ENCODE data around the gene HNF4A.
"Not testable (repeated sequence)": the region's sequence is repeated elsewhere in the genome, so short reads cannot be mapped to it uniquely, and the experiment has no call there.

HNF4A gene

DNA sequence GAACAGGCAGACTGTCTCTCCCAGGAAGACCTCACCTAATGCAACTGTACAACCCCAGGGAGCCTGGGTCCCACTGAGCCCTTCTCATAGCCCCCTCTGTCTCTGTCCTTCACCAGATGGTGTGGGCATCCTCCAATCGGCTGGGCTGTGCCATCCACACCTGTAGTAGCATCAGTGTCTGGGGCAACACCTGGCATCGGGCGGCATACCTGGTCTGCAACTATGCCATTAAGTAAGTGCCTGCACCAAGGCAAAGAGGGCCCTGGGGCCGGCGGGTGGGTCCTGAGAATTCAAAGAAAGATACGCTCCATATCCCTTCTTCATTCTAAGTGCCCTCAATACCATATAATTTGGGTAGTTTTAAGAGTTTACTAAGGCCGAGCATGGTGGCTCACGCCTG is 10.4 kb upstream of the HNF4A start:
- no peak for DNase-seq (ENCODE audit: low read depth in 2 of 2)

DNA sequence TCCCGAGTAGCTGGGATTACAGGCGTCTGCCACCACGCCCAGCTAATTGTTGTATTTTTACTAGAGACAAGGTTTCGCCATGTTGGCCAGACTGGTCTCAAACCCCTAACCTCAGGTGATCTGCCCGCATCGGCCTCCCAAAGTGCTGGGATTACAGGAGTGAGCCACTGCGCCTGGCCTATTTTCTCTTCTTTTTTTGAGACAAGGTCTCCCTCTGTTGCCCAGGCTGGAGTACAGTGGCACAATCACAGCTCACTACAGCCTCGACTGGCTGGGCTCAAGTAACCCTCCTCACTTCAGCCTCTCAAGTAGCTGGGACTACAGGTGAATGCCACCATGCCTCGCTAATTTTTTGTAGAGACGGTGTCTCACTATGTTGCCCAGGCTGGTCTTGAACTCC is 9.6 kb upstream of the HNF4A start:
- not testable (repeated sequence) for DNase-seq (ENCODE audit: low read depth in 2 of 2)

DNA sequence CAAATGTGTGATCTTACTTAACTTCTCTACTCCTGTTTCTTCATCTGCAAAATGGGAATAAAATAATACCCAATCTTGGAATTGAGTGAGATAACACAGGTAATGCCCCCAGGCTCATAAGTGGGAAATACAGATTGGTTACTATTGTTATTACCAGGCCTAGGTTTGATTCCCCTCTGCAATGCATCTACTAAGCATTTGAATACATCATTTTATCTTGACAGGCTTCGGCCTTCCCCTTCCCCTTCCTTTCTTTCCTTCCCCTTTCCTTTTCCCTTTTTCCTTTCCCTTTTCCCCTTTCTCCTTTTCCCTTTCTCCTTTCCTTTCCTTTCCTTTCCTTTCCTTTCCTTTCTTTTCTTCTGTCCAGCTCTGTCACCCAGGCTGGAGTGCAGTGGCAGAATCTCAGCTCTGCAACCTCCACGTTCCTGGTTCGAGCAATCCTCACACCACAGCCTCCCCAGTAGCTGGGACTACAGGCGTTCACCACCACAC is 7.3 kb upstream of the HNF4A start:
- no peak for DNase-seq (ENCODE audit: low read depth in 2 of 2)

DNA sequence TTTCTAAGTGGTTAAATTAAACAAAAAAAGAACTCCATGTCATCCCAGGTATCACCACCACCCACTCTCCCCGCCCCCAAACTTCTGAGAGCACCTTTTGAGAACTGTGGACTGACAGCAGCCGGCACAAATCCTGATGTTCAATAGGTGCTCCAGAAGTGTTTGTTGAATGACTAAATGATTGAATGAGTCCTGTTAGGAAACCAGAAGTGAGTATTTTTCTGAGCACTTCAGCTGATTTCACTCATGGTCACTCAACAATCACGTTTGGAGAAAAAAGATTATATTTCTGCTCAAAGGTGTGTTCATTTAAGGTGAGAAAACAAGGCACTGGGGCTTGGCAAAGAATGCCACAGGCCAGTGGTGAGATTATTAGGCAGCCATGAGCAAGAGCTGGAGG is 6.2 kb upstream of the HNF4A start:
- no peak for DNase-seq (ENCODE audit: low read depth in 2 of 2)

DNA sequence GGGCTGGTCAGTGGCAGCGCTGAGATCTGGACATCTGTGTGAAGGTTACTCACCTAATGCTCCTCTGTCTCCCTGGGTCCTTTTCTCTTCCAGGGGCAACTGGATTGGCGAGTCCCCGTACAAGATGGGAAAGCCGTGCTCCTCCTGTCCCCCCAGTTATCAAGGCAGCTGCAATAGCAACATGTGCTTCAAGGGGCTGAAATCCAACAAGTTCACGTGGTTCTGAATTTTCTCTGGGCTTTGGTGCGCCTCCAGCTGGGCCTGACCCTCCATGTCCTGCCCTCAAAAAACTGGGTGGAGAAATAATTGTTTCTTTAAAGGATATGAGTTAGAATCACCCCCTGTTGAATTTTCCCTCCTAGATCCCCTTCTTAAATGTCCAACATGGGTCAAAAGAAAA is 4.9 kb upstream of the HNF4A start:
- DNase-seq (ENCODE audit: low read depth in 2 of 2), result no peak

DNA sequence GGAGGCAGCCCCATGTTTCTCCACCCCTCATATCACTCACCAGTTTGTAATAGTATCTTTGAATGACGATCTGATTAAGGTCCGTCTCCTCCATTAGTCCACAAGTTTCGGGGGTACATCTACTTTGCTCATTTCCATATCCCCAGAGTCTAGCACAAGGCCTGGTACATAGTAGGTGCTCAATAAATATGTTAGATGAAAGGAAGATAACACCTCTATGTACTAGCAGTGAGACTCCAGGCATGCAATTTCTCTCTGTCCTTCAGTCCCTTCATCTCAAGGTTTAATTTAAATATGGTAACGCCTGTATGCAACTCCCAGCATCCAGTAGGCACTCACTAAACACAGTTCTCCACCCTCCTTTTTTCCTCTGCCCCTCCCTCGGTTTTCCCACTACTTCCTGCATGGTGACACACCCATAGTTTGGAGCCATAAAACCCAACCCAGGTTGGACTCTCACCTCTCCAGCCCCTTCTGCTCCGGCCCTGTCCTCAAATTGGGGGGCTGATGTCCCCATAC is 461 bp upstream of the HNF4A start:
- DNase-seq (ENCODE audit: low read depth in 2 of 2), result no peak

DNA sequence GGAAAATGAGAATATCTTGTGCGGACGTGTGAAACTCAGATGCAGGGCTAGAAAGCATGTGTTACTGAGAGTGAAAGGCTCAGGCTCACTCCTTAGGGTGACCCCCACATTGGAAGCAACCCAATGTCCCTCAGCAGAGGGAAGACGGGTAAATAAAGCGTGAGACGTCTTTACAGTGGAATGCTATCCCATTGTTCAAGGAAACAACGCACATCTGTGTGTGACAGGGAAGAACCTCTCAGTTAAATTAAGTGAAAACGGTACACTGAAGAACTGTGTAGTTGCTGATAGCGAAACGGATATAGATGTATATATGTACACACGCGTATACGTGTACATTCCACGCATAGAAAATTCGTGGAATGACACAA is 839 bp downstream of the HNF4A start:
- DNase-seq (ENCODE audit: low read depth in 2 of 2), result no peak

DNA sequence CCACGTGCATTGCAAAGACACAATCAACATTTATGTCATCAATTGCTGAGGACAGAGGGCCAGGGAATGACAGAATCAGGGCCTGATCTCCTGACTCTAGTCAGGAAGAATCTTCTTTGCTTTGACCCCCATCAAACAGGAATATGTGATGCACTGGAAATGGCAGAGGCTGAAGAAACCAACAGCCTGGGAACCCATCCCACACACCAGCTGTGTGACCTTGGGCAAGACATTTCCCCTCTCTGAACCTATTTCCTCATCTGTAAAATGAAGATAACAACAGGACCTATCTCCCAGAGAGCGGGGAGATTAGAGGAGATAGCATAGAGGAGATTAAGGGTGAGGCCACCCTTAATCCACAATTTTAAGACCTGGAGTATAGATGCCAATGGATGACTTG is 1.5 kb downstream of the HNF4A start:
- DNase-seq (ENCODE audit: low read depth in 2 of 2), result no peak

DNA sequence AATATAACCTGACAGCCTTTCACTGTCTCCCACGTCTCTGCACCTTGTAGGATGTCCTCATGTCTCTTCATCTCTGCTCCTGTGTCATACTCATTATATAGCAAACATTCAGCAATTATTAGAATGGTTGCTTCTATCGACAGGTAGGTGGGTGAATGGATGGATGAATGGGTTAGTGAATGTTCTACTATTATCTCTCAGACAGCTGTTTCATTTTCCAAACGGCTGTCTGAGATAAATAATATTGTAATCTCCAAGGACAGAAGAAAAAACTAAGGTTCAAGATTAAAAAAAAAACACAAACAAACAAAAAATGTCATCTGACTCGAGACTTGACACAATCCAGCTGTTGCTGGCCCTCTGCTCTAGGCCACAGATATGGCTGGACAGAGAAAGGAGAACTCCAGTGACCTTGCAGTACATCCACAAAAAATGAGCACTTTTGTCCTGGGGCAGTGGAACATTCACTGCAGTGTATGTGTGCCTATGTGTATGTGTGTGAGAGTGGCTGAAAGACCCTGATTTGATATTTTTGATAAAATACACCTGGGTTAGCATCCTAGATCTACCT is 2.1 kb downstream of the HNF4A start:
- DNase-seq (ENCODE audit: low read depth in 2 of 2), result no peak

DNA sequence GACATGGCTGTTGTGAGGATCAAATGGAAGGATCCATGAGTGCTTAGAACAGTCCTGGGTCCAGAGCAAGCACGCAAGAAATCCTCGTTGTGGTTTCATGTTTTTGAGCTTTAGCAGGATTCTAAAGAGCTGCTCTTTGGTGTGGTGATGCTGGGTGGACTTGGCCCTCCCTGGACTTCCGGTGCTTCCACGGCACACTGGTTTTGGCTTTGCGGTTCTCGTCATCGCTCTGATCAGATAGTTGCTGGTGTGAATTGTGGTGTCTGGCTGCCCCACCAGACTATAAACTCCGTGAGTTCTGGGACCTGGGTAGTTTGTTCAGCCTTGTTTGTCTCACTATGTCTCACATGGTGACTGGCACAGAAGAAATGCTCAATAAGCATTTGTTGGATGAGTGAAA is 3.3 kb downstream of the HNF4A start:
- no peak for DNase-seq (ENCODE audit: low read depth in 2 of 2)

DNA sequence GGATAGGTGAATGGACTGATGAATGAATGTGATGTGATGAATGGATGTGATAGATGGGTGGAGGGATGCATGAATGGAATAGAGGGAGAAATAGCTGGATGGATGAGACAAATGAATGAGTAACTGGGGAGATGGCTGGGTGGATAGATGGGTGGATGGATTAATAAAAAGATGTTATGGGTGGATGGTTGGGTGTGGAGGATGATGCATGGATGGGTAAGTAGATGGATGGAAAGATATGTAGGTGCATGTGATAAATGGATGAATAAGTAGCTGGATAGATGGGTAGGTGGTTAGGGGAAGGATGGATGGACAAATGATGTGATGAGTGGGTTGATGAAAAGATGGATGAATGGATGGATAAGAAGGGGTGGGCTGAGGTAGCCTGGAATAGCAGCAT is 4.7 kb downstream of the HNF4A start:
- no peak for DNase-seq (ENCODE audit: low read depth in 2 of 2)

DNA sequence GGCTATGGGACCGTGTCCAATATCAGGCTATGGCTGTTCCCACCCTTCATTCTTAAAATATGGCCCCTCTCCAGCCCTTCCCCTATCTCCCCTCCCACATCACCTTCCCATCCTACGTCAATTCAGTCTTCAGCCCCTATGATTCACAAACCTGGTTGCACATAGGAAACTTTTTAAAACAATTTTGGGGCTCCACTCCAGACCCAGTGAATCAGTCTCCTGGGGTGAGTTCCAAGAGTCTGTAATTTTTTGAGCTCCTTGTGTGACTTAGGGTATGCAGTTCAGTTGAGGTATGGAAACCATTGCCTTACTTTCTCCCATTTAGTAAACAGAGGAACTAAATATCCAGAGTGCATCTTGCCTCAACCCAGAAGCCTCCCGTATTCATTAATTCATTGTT is 5.5 kb downstream of the HNF4A start:
- no peak for DNase-seq (ENCODE audit: low read depth in 2 of 2)

DNA sequence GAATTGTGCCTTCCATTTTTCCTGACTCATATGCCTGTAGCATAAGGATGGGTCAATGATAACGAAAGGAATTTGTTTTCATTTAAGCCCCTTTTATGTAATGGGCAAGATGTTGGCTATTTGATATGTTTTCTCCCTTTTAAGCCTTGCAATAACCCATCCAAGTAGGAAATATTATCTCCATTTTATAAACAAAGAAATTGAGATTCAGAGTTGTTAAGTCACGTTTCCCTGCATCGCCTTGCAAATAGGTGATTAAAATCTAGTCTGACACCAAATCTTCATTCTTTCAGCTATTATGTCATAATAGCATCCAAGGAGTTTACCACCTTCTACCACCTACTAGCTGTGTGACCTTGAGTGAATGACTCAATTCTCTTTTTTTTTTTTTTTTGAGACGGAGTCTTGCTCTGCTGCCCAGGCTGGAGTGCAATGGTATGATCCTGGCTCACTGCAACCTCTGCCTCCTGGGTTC is 7.0 kb downstream of the HNF4A start:
- DNase-seq (ENCODE audit: low read depth in 2 of 2), result no peak

DNA sequence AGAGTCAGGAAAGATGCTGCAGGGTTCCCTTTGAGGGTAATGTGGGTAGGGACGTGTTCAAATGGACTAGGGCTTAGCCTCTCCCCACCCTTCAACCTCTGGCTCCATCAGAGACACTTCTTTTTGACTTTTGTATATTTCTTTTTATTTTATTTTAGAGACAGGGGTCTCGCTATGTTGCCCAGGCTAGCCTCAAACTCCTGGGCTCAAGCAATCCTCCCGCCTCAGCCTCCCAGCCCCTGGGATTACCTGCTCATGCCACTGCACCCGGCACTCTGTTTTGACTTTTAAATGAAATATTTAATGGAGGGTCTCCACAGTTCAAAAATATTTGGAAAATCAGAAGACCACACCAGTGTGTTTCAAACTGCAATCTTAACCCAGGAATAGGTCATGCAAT is 8.6 kb downstream of the HNF4A start:
- no peak for DNase-seq (ENCODE audit: low read depth in 2 of 2)

DNA sequence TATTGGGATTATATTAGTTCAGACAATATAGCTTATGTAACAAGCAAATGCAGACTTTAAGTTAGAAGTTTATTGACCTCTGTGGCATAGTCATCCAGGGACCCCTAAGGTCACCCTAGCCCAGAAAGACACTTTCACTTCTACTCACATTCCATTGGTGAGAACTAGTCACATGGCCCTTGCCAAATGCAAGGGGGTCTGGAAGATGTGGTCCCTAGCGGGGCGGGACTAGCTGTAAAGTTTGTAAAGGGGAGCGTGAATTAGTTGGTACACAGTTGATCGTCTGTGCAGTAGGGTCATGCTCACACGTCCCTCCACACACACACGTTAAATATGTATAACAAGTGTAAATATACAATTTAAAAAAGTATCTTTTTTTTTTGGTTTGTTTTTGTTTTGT is 9.3 kb downstream of the HNF4A start:
- no peak for DNase-seq (ENCODE audit: low read depth in 2 of 2)

DNA sequence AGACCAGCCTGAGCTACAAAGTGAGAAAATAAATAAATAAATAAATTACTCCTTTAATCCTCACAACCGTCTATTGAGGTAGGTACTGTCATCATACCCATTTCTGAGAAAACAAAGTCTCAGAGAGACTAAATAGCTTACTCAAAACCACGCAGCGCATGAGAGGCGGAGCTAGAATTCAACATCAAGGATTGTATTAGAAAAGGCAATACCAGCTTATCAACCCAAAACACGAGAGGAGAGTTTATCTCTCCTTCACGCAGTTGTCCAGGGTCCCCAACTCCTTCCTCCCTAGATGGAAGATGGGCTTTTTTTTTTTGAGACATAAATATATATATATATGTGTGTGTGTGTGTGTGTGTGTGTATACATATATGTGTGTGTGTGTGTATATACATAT is 12.2 kb downstream of the HNF4A start:
- DNase-seq (ENCODE audit: low read depth in 2 of 2), result no peak

DNA sequence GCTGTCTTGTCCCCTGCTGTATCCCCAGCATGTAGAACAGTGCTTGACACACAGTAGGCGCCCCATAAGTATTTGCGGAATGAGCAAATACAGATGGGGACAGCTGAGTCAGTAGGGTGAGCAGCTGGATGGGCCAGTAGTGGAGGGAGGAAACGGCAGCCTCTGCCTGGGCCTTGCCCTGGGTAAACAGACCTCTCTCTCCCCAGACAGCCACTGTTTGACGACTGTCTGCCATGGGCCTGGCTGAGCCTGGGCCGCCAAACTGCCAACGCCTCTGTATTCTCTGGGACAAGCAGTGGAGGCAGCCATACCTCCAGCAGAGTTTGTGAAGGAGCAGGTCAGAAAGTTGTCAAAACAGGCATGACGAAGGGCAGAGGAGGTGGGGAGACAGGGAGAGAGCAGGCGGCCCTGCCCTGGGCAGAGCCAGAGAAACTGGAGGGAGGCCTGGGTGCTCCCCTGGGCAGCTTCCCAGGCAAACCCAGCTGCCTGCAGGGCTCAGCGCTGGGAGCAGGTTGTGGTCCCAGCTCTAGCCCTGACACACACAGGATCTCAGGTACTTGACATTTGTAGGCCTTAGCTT is 15.2 kb downstream of the HNF4A start:
- DNase-seq (ENCODE audit: low read depth in 2 of 2), result no peak

DNA sequence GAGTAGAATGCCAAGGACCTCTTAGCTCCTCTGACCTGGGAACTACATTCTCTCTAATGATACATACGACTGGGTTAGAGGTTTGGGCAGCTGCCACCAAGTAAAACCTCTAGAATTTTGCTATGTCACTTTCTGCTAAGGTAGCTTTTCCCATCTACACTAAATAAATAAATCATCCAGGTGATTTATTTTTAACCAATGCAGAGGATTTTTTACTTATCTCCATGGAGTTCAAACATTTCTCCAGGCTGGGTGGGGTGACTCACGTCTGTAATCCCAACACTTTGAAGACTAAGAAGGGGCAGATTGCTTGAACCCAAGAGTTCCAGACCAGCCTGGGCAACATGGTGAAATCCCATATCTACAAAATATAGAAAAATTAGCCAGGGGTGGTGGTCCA is 27.1 kb downstream of the HNF4A start:
- DNase-seq (ENCODE audit: low read depth in 2 of 2), result no peak

DNA sequence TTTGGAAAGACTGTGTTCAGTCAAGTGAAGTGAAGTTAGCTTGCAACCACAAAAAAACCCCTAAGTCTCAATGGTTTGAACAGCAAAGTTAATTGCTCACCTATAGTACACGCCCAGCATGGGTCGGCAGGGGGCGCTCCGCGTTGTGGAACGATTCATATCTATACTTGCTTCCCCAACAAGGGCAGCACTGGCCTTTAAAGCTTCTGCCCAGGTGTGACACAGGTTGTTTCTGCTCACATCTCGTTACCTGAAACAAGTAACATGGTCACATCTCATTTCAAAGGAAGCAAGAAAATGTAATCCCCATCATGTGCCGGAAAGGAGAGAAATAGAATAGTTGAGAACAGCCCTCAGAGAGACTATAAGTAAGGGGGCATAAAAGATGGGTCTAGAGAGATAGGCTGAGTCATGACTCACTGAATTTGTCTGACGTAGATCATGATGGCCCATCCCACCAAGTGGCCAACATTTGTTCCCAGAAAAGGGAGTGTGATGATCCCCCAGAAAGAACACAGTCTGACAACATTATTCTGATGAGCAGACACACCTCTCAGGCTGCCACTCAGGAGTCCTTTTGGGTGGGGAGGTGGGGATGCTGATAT is 29.0 kb downstream of the HNF4A start:
- peak; percentile 61 to 82 for DNase-seq (ENCODE audit: low read depth in 2 of 2)

DNA sequence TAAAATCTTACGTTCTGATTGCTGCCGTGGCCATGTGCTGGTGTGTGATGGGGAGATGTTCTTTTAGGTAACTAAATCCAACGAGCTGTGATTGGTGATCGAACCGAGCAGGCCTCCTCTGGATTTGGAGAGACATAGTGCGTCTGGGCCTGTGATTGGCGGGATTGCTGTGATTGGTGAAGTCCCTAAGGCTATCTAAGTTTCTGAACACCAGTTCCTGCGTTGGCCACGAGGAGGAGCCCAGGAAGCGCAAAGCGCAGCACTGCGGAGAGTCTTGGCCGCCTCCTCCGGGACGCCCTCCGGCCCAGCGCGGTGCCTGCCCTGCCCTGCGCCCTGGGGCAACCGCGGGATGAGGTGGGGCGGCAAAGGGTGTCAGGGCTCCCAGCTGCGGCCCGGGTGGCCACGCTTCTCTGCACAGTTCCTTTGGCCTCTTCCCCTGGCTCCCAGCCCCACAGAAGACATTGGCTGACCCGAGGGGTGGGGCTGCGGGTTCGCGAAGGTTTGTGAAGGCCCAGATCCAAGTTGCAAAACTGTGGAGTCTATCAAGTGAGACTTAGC is 33.0 kb downstream of the HNF4A start:
- DNase-seq (ENCODE audit: low read depth in 2 of 2), result peak; percentile 22 to 35

DNA sequence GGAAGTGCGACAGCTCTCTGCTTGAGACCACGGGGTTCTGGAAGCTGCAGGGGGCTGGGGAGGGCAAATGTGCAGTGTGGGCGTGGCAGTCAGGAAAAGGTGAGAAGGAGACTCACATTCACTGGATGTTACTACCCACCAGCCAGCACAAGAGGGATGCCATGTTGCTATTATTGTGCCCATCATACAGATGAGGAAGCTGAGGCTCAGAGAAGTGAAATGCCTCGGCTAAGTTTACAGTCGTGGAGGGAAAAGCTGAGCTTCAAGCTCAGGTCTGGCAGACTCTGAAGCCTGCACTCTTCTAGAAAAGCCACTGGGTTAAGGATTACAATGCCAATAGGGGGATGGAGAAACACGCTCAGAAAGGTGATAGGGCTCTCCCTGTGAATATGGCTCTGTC is 34.4 kb downstream of the HNF4A start:
- no peak for DNase-seq (ENCODE audit: low read depth in 2 of 2)

DNA sequence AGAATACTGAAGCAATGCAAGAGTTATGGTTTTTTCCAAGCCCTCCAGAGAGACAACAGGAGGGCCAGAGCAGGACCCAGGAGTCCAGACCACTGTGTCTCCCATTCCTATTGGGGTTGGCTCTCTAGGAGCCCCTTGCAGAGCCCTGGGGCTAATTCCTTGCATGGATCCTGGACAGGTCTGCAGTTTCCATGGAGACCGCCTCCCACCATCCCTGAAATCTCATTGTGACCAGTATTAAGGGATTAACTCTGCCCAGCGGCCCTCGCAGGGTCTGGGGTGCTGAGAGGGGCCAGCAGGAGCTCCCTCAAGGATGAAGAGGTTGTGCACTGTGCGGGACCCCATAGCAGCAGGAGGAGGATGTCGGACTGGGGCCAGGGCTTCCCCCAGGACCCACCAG is 34.8 kb downstream of the HNF4A start:
- no peak for DNase-seq (ENCODE audit: low read depth in 2 of 2)

Measured in stimulated activated CD8-positive, alpha-beta memory T cell treated with anti-CD3 and anti-CD28 coated beads, Interleukin-7, amount 100 ng/mL, for 1 hour (primary cell).